ENCODE data around the gene LRRC56. TPM values are rescaled to one million over a fixed set of nuclear protein-coding genes. Genes with fewer than 3 reads are reported as not detected.

LRRC56 gene
- total and polyA plus RNA-seq, 2 of the 13 experiments (the other 11 are each of a cell fraction or from before 2014, with no cell fraction given), result 0.11 to 0.29 TPM

- no peak for TF ChIP-seq ZNF879 (CRISPR knock-in tag; IDR thresholded peaks at IDR 0.05)
- no peak for TF ChIP-seq ZBTB25 (CRISPR knock-in tag; IDR thresholded peaks at IDR 0.05)
- no peak for TF ChIP-seq ZNF563 (CRISPR knock-in tag; IDR thresholded peaks at IDR 0.05)
- TF ChIP-seq NFE2L1 (CRISPR knock-in tag; IDR thresholded peaks at IDR 0.05; ENCODE audit: borderline replicate concordance), result no peak
- no peak for TF ChIP-seq HNRNPUL1 (IDR thresholded peaks at IDR 0.05; ENCODE audit: low read depth, low read length)
- TF ChIP-seq CAMTA2 (CRISPR knock-in tag; IDR thresholded peaks at IDR 0.05; ENCODE audit: borderline replicate concordance), result no peak
- TF ChIP-seq KMT2B (CRISPR knock-in tag; IDR thresholded peaks at IDR 0.05), result no peak
- TF ChIP-seq ZNF646 (CRISPR knock-in tag; IDR thresholded peaks at IDR 0.05), result no peak
- no peak for TF ChIP-seq KLF15 (CRISPR knock-in tag; IDR thresholded peaks at IDR 0.05; ENCODE audit: borderline replicate concordance)
- TF ChIP-seq ARHGAP35 (CRISPR knock-in tag; IDR thresholded peaks at IDR 0.05; ENCODE audit: borderline replicate concordance), result no peak
- no peak for TF ChIP-seq NKX3-1 (CRISPR knock-in tag; IDR thresholded peaks at IDR 0.05)
- peak; percentile 30; the same call in 1 of the 2 replicates for TF ChIP-seq ELF3 (CRISPR knock-in tag; IDR thresholded peaks at IDR 0.05)
- no peak for TF ChIP-seq ZMYM2 (CRISPR knock-in tag; IDR thresholded peaks at IDR 0.05)
- no peak for TF ChIP-seq MEIS1 (CRISPR knock-in tag; IDR thresholded peaks at IDR 0.05; ENCODE audit: borderline replicate concordance)
- no peak for TF ChIP-seq ZNF354B (CRISPR knock-in tag; IDR thresholded peaks at IDR 0.05)
- no peak for TF ChIP-seq RNF2 (conservative IDR thresholded peaks at IDR 0.05; ENCODE audit: low read depth)
- no peak for TF ChIP-seq ZNF777 (CRISPR knock-in tag; IDR thresholded peaks at IDR 0.05)
- TF ChIP-seq ZNF577 (CRISPR knock-in tag; IDR thresholded peaks at IDR 0.05; ENCODE audit: borderline replicate concordance, low read depth), result no peak
- peak; percentile 24; the same call in 1 of the 2 replicates for TF ChIP-seq RARA (CRISPR knock-in tag; IDR thresholded peaks at IDR 0.05)
- TF ChIP-seq ELF1 (CRISPR knock-in tag; IDR thresholded peaks at IDR 0.05), result no peak
- TF ChIP-seq MAX (IDR thresholded peaks at IDR 0.05), result peak; percentile 40; the same call in 1 of the 2 replicates
- no peak for TF ChIP-seq ZSCAN21 (CRISPR knock-in tag; IDR thresholded peaks at IDR 0.05; ENCODE audit: borderline replicate concordance)
Observed at GRCh38 chr11:586376-587316, 49.3 kb downstream of the LRRC56 start (continued).
